GM18873 (cell line): ENCODE results near the gene CBFA2T2.
"Not testable (repeated sequence)": the region's sequence is repeated elsewhere in the genome, so short reads cannot be mapped to it uniquely, and the experiment has no call there.

Experiments used
- ATAC-seq: cut with Tn5 transposase; IDR thresholded peaks from one replicate; pipeline ENCODE4 v1.9.1; 2021; ENCODE audit warnings: mild to moderate bottlenecking, moderate library complexity, moderate number of reproducible peaks; ENCODE audit not compliant: unreplicated experiment, low FRiP score

Gene CBFA2T2

GRCh38 chr20:33501000-33501399 lies 11.1 kb downstream of the CBFA2T2 start:
- ATAC-seq = no peak

DNA sequence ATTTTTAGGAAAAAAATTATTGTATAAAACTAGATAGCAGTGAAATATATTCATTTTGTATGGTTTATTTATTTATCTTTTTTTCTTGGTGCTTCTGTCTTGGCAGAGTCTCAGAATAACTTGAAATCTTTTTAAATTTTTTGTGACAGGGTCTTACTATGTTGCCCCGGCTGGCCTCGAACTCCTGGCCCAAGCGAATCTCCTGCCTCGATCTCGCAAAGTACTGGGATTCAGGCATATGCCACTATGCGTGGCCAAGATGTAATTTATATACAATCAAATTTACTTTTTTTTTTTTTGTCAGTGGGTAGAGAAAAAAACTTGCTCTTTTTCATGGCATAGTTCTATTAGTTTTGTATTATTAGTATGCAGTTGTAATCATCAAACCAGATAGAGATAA lies 13.7 kb downstream of the CBFA2T2 start:
- ATAC-seq = no peak

DNA sequence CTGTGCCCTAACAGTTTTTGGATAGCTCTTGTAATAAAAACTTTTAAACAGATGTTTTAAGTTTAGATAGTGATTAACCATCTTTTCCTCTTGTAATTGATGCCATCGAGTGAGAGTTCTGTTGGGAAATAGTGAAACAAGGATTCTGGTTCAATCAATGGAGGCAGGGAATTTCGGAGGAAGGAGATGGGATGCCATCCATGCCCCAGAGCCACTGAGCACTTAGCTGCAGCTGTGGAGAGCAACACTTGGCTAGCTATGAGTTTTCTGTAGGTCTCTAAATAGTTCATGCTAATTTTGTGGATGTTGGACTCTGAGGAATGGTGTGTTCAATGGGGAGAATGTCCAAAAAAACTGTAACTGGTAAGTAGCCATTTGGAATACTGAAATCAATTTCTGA lies 16.7 kb downstream of the CBFA2T2 start:
- no peak for ATAC-seq

GRCh38 chr20:33507461-33507860 lies 17.6 kb downstream of the CBFA2T2 start:
- ATAC-seq = no peak

DNA sequence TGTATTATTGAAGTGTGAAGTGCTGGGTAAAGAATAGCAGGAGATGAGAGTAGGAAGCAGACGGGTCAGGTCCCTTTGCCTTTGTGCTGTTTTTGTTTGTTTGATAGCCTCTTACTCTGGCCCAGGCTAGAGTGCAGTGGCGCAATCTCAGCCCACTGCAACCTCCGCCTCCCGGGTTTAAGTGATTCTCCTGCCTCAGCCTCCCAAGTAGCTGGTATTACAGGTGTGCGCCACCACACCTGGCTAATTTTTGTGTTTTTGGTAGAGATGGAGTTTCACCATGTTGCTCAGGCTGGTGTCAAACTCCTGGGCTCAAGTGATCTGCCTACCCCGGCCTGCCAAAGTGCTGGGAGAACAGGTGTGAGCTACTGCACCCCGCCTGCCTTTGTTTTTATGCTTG lies 18.1 kb downstream of the CBFA2T2 start:
- not testable (repeated sequence) for ATAC-seq

DNA sequence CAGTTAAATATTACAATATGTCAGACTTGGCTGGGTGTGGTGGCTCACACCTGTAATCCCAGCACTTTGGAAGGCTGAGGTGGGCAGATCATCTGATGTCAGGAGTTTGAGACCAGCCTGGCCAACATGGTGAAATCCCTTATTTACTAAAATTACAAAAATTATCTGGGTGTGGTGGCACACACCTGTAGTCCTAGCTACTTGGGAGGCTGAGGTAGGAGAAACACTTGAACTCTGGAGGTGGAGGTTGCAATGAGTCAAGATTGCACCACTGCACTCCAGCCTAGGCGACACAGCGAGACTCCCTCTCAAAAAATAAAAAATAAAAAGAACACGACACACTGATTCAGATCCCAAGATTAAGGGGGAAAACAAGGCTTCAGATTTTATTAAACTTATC lies 19.2 kb downstream of the CBFA2T2 start:
- not testable (repeated sequence) for ATAC-seq

- not testable (repeated sequence) for ATAC-seq
These were observed 22.0 kb downstream of the CBFA2T2 start for GRCh38 chr20:33511876-33512275.

- ATAC-seq = no peak
These were observed 25.8 kb downstream of the CBFA2T2 start for GRCh38 chr20:33515569-33516216.

DNA sequence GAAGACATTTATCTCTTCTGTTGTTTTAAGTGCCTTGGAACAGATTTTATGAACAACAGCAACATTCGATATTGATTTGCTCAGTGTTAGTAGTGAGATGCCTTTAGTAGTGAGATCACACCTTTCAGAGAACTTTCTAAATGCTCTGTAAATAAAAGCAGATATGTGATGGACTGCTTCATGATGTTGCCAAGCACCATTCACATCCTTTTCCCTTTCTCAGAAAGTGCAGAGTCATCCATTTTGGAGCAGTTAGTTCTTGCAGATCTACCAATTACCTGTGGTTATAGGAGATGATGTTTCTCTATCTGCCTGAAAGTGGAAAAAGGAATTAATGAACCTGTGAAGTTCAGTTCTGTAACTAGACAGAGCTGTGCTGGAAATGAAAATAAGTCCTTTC lies 27.0 kb downstream of the CBFA2T2 start:
- no peak for ATAC-seq

- no peak for ATAC-seq
These were observed 28.2 kb downstream of the CBFA2T2 start for GRCh38 chr20:33518071-33518470.

GRCh38 chr20:33521461-33521860 lies 31.6 kb downstream of the CBFA2T2 start:
- ATAC-seq = no peak

- ATAC-seq = no peak
These were observed 32.4 kb downstream of the CBFA2T2 start for GRCh38 chr20:33522256-33522820.

GRCh38 chr20:33524261-33524660 lies 34.4 kb downstream of the CBFA2T2 start:
- ATAC-seq = no peak

DNA sequence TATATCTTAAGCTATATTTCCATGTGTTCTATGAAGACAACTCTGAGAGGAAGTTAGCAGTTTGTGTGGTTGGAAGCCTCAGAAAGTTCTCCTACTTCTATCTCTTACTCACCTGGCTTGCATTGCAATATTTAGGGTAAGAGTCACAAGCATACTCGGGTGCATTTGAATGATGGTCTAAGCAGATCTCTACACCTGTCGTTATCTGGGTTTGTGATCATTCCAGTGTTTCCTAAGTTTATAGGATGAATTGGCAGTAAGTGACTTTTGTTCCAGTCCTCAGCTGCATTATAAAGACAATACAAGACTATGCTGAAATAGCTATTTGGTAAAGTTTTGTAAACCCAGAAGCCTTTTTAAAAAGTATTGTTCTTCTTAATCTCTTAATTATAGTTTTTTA lies 36.9 kb downstream of the CBFA2T2 start:
- no peak for ATAC-seq

- no peak for ATAC-seq
These were observed 41.4 kb downstream of the CBFA2T2 start for GRCh38 chr20:33531047-33531877.

DNA sequence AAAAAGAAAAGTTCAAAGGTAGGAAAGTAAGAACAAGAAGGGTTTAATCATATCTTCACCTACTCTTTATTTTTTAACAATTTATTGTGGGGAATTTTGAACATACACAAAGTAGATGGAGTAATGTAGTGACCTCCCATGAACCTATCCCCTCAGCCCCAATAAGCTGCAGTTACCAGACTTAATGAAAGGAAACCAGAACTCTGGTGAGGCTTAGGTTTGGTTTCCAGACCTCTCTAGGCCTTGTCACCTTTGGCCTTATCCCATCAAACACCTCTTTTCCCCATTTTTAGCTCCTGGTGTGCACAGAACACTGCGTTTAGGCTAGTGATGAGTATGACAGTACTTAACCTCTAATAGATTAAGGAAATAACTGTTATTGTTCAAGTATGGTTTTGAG lies 42.0 kb downstream of the CBFA2T2 start:
- no peak for ATAC-seq

DNA sequence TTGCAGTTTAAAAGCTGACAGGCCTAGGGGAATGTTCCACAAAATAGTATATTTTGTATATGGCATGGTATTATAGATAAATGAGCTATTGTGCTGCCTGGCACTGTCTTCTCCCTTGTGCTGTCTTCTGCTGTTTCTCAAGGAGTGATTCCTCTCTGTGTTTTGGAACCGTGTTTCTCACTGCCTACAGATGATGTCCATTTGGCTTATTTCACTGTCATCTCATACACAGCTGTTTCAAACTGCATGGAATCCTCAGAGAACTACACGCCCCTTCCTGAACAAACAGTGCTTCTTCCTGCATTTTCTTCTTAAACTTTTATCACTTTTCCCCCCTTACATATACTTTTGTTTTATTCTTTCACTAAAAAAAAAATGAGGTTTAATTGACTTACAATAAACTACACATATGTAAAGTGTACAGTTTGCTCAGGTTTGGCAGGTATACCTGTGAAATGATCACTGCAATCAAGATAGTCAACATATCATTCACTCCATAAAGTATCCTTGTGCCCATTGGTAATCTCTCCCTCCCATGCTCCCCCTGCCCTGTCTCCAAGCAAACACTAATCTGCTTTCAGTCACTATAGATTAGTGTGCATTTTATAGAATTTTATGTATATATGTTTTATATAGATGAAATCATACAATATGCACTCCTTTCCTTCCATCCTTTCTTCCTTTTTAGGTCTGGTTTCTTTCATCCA lies 43.0 kb downstream of the CBFA2T2 start:
- no peak for ATAC-seq

DNA sequence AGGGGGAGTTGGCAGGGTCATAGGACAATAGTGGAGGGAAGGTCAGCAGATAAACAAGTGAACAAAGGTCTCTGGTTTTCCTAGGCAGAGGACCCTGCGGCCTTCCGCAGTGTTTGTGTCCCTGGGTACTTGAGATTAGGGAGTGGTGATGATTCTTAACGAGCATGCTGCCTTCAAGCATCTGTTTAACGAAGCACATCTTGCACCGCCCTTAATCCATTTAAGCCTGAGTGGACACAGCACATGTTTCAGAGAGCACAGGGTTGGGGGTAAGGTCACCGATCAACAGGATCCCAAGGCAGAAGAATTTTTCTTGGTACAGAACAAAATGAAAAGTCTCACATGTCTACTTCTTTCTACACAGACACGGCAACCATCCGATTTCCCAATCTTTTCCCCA lies 45.8 kb downstream of the CBFA2T2 start:
- not testable (repeated sequence) for ATAC-seq

GRCh38 chr20:33537608-33538007 lies 47.7 kb downstream of the CBFA2T2 start:
- no peak for ATAC-seq

GRCh38 chr20:33539129-33539528 lies 49.2 kb downstream of the CBFA2T2 start:
- ATAC-seq = no peak

- no peak for ATAC-seq
These were observed 50.5 kb downstream of the CBFA2T2 start for GRCh38 chr20:33540427-33540826.
